ENCODE data around the gene KCNJ8.

Gene KCNJ8

GRCh38 chr12:21776175-21776574 lies 1.7 kb upstream of the KCNJ8 start:
- ATAC-seq: no peak
- no peak for TF ChIP-seq ZNF565 (CRISPR knock-in tag; conservative IDR thresholded peaks at IDR 0.05; ENCODE audit: low read depth)

- no peak for ATAC-seq
- TF ChIP-seq ZNF8 (CRISPR knock-in tag; IDR thresholded peaks at IDR 0.05): no peak
- TF ChIP-seq ZNF70 (CRISPR knock-in tag; IDR thresholded peaks at IDR 0.05): no peak
- no peak for TF ChIP-seq ZC3H10 (CRISPR knock-in tag; IDR thresholded peaks at IDR 0.05)
These were observed 771 bp upstream of the KCNJ8 start for GRCh38 chr12:21775133-21775820.

GRCh38 chr12:21773806-21774205 lies 700 bp downstream of the KCNJ8 start:
- no peak for TF ChIP-seq ESRRG (CRISPR knock-in tag; IDR thresholded peaks at IDR 0.05)
- no peak for ATAC-seq

GRCh38 chr12:21773263-21773741 lies 1.2 kb downstream of the KCNJ8 start:
- no peak for TF ChIP-seq ESRRG (CRISPR knock-in tag; IDR thresholded peaks at IDR 0.05)
- TF ChIP-seq CSDC2 (CRISPR knock-in tag; IDR thresholded peaks at IDR 0.05): no peak
- peak; percentile 49; the same call in 1 of the 3 replicates for ATAC-seq

GRCh38 chr12:21771311-21771710 lies 3.2 kb downstream of the KCNJ8 start:
- TF ChIP-seq ZNF8 (CRISPR knock-in tag; IDR thresholded peaks at IDR 0.05) (no peak), OSR1 (CRISPR knock-in tag; IDR thresholded peaks at IDR 0.05) (no peak), ZNF565 (CRISPR knock-in tag; conservative IDR thresholded peaks at IDR 0.05; ENCODE audit: low read depth) (no peak), ZFP30 (CRISPR knock-in tag; IDR thresholded peaks at IDR 0.05) (no peak), PPARA (CRISPR knock-in tag; IDR thresholded peaks at IDR 0.05; ENCODE audit: borderline replicate concordance) (no peak)
- ATAC-seq: no peak

- TF ChIP-seq ARNTL (CRISPR knock-in tag; IDR thresholded peaks at IDR 0.05; ENCODE audit: borderline replicate concordance, low read depth): no peak
- no peak for ATAC-seq
These were observed 5.2 kb downstream of the KCNJ8 start for GRCh38 chr12:21769307-21769706.

- no peak for TF ChIP-seq CSRNP3 (CRISPR knock-in tag; IDR thresholded peaks at IDR 0.05)
- no peak for TF ChIP-seq POU6F1 (CRISPR knock-in tag; IDR thresholded peaks at IDR 0.05; ENCODE audit: borderline replicate concordance, low read depth)
- no peak for TF ChIP-seq TCF4 (CRISPR knock-in tag; IDR thresholded peaks at IDR 0.05; ENCODE audit: borderline replicate concordance)
- no peak for TF ChIP-seq ISL1 (CRISPR knock-in tag; IDR thresholded peaks at IDR 0.05)
- TF ChIP-seq ESRRG (CRISPR knock-in tag; IDR thresholded peaks at IDR 0.05): no peak
- no peak for TF ChIP-seq PPARA (CRISPR knock-in tag; IDR thresholded peaks at IDR 0.05; ENCODE audit: borderline replicate concordance)
- no peak for TF ChIP-seq OSR1 (CRISPR knock-in tag; IDR thresholded peaks at IDR 0.05)
- no peak for TF ChIP-seq ZNF8 (CRISPR knock-in tag; IDR thresholded peaks at IDR 0.05)
- TF ChIP-seq PATZ1 (CRISPR knock-in tag; IDR thresholded peaks at IDR 0.05; ENCODE audit: borderline replicate concordance): no peak
- TF ChIP-seq CSDC2 (CRISPR knock-in tag; IDR thresholded peaks at IDR 0.05): no peak
- TF ChIP-seq BACH2 (CRISPR knock-in tag; IDR thresholded peaks at IDR 0.05; ENCODE audit: borderline replicate concordance): no peak
- no peak for TF ChIP-seq TSHZ2 (CRISPR knock-in tag; IDR thresholded peaks at IDR 0.05)
- TF ChIP-seq ZFP3 (CRISPR knock-in tag; IDR thresholded peaks at IDR 0.05): no peak
- TF ChIP-seq ARNTL (CRISPR knock-in tag; IDR thresholded peaks at IDR 0.05; ENCODE audit: borderline replicate concordance, low read depth): no peak
- no peak for ATAC-seq
These were observed 8.1 kb downstream of the KCNJ8 start for GRCh38 chr12:21766403-21766802.

Data from SK-N-SH treated with all-trans-retinoic acid at 6 μM for 48 hours (cell line).